Neural progenitor cell (in vitro differentiated cells): ENCODE results near the gene PLA2G4F. TPM values are rescaled to one million over a fixed set of nuclear protein-coding genes. Genes with fewer than 3 reads are reported as not detected.

Source experiments
- DNase-seq: peaks from one replicate; pipeline ENCODE4 v3.0.0-alpha.2; 2016; ENCODE audit warnings: low spot score
- H2AFZ ChIP-seq: fragments of 200-600 bp; sonication (generic); replicated peaks from 2 replicates; pipeline ENCODE4 v1.6.1; 2016; ENCODE audit warnings: antibody characterized with exemption
- H3F3A ChIP-seq: fragments of 200-600 bp; sonication (generic); 2 replicates; pipeline ENCODE4 v1.6.1; 2016; ENCODE audit warnings: antibody characterized with exemption, low read depth
- H3K27ac ChIP-seq: fragments of 200-600 bp; sonication (generic); 2 replicates; pipeline ENCODE4 v1.5.1; 2016; ENCODE audit warnings: mild to moderate bottlenecking
- H3K27me3 ChIP-seq: fragments of 200-600 bp; sonication (generic); 2 replicates; pipeline ENCODE4 v1.6.1; 2016; ENCODE audit warnings: mild to moderate bottlenecking, moderate library complexity
- H3K36me3 ChIP-seq: fragments of 200-600 bp; sonication (generic); 2 replicates; pipeline ENCODE4 v1.5.1; 2016
- H3K4me1 ChIP-seq: fragments of 200-600 bp; sonication (generic); 2 replicates; pipeline ENCODE4 v1.6.1; 2016; ENCODE audit warnings: mixed run types
- H3K4me2 ChIP-seq: fragments of 200-600 bp; sonication (generic); 2 replicates; pipeline ENCODE4 v1.6.1; 2016
- H3K4me3 ChIP-seq: fragments of 200-600 bp; sonication (generic); 2 replicates; pipeline ENCODE4 v1.5.1; 2016
- H3K79me2 ChIP-seq: fragments of 200-600 bp; sonication (generic); 2 replicates; pipeline ENCODE4 v1.6.1; 2016; ENCODE audit warnings: low read depth
- H3K9ac ChIP-seq: fragments of 200-600 bp; sonication (generic); 2 replicates; pipeline ENCODE4 v1.6.1; 2016
- H3K9me3 ChIP-seq: fragments of 200-600 bp; sonication (generic); 2 replicates; pipeline ENCODE4 v1.5.1; 2016; ENCODE audit warnings: low read depth
- H4K20me1 ChIP-seq: fragments of 200-600 bp; sonication (generic); 2 replicates; pipeline ENCODE4 v1.6.1; 2016; ENCODE audit warnings: low read depth
- H3K27ac Mint-ChIP-seq: 3 replicates; pipeline ENCODE4 v1.8.0; 2021; ENCODE audit warnings: mixed read lengths
- H3K27me3 Mint-ChIP-seq: 2 replicates; pipeline ENCODE4 v1.8.0; 2022; ENCODE audit warnings: low read depth, mild to moderate bottlenecking, inconsistent platforms, moderate library complexity, mixed read lengths; ENCODE audit not compliant: insufficient read depth
- H3K36me3 Mint-ChIP-seq: 3 replicates; pipeline ENCODE4 v1.8.0; 2021; ENCODE audit warnings: mixed read lengths
- H3K4me1 Mint-ChIP-seq: 3 replicates; pipeline ENCODE4 v1.8.0; 2021; ENCODE audit warnings: mixed read lengths
- H3K4me3 Mint-ChIP-seq: 3 replicates; pipeline ENCODE4 v1.8.0; 2021; ENCODE audit warnings: mild to moderate bottlenecking, moderate library complexity, mixed read lengths
- H3K9me3 Mint-ChIP-seq: 3 replicates; pipeline ENCODE4 v1.8.0; 2020; ENCODE audit warnings: mixed read lengths
- EZH2 ChIP-seq: fragments of 200-600 bp; sonication (generic); IDR thresholded peaks from 2 replicates; pipeline ENCODE4 v1.6.1; 2017; ENCODE audit warnings: antibody characterized with exemption, mild to moderate bottlenecking, moderate library complexity
- EZH2phosphoT487 ChIP-seq: fragments of 200-600 bp; sonication (generic); IDR thresholded peaks from 2 replicates; pipeline ENCODE4 v1.6.1; 2017; ENCODE audit warnings: antibody characterized with exemption
- total RNA-seq: library from RNA; depleted of rRNA; stranded (reverse); fragments of >200 nt; gene quantifications from 2 replicates; pipeline ENCODE4 v1.2.3, GENCODE V29; 2015; ENCODE audit warnings: low replicate concordance
- TF ChIP-seq, protein P1 (sequence below): fragments of 200-600 bp; sonication (generic); IDR thresholded peaks from 2 replicates; pipeline ENCODE4 v1.5.1; 2017; ENCODE audit warnings: antibody characterized with exemption, mild to moderate bottlenecking

PLA2G4F gene
- total RNA-seq, 1 donor from 2014 or later = not detected

DNA sequence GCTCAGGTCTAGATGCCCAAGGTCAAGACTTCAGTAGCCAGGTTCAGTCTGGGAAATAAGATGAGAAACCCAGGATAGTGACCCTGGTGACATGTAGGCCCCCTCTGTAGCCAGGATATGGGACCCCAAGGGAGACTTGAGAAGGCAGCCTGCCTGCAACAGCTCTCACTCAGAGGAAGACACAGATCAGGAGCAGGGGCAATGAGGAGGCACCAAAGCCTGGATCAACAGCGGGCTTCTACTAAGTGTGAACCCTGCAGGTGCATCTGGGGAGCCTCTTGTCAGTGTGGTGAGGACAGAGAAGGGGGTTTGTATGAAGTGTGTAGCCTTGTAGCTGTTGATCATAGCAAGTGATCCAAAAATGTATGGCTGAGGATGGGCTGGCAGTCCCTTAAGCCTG lies 25.4 kb downstream of the PLA2G4F start:
- H3K36me3 Mint-ChIP-seq = no peaks in the 10 kb centered on the region

DNA sequence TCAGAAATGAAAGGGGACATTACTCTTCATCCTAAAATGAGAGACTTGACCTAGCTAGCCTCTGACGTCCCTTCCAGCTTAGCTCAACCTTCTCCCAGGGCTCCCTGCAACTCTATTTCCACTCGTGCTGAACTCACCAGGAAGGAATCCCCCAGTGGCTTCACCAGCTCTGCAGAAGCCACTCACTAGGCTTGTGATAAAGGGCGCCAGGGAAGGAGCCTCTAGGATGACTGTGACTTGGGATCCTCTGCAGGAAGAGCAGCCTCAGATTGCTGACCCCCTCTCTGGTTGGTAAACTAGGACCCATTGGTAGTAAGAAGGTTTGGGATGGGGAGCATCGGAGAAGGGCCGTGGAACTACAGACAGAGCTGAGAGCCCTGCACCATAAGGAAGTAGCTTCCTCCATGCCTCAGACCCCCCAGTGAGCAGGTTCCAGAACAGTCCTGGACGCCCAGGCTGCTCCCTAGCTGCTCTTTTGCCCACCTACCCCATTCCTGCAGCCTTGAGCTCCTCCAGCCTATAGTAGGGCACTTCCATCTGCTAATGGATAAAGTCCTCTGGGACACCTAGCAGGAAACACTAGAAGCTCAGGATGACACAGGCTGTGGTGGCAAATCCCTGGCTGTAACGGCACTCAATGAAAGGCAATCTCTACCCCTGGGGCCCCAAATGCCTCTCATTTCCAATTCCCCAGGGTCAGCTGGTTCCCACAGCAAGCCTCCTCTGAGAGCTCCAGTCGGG lies 26.0 kb downstream of the PLA2G4F start:
- Mint-ChIP-seq H3K27me3 (peaks cover 15% of the 10 kb centered on the region), H3K9me3 (no peaks in the 10 kb centered on the region), H3K27ac (no peak overlapping the region), H3K4me1 (peaks cover 14% of the 10 kb centered on the region), H3K4me3 (no peak overlapping the region), H3K36me3 (no peaks in the 10 kb centered on the region)
- Histone ChIP-seq H3K4me1 (peaks cover 26% of the 10 kb centered on the region), H4K20me1 (no peaks in the 10 kb centered on the region), H3K4me3 (no peak overlapping the region), H3K27ac (no peak overlapping the region), H3K9ac (no peak overlapping the region), H2AFZ (no peak overlapping the region), H3F3A (peaks cover 12% of the 10 kb centered on the region), H3K79me2 (no peaks in the 10 kb centered on the region), H3K4me2 (no peak overlapping the region), H3K9me3 (no peaks in the 10 kb centered on the region), H3K27me3 (no peaks in the 10 kb centered on the region), H3K36me3 (no peaks in the 10 kb centered on the region)
- TF ChIP-seq EZH2phosphoT487 (no peak), EZH2 (no peak)
- TF ChIP-seq, protein P1, sequence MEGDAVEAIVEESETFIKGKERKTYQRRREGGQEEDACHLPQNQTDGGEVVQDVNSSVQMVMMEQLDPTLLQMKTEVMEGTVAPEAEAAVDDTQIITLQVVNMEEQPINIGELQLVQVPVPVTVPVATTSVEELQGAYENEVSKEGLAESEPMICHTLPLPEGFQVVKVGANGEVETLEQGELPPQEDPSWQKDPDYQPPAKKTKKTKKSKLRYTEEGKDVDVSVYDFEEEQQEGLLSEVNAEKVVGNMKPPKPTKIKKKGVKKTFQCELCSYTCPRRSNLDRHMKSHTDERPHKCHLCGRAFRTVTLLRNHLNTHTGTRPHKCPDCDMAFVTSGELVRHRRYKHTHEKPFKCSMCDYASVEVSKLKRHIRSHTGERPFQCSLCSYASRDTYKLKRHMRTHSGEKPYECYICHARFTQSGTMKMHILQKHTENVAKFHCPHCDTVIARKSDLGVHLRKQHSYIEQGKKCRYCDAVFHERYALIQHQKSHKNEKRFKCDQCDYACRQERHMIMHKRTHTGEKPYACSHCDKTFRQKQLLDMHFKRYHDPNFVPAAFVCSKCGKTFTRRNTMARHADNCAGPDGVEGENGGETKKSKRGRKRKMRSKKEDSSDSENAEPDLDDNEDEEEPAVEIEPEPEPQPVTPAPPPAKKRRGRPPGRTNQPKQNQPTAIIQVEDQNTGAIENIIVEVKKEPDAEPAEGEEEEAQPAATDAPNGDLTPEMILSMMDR = no peak
- no peak for DNase-seq

More for the DNA sequence above, 25.4 kb downstream of the PLA2G4F start:
- H3K27ac Mint-ChIP-seq = no peak overlapping the region
- TF ChIP-seq EZH2 (no peak), EZH2phosphoT487 (no peak)
- TF ChIP-seq, protein P1 = no peak
- Histone ChIP-seq H3K79me2 (no peaks in the 10 kb centered on the region), H3K4me1 (peaks cover 26% of the 10 kb centered on the region), H3K9ac (no peak overlapping the region), H3F3A (peaks cover 12% of the 10 kb centered on the region), H3K4me2 (peak overlapping the region; percentile 63), H3K4me3 (no peak overlapping the region), H4K20me1 (no peaks in the 10 kb centered on the region), H3K27ac (no peak overlapping the region), H3K36me3 (no peaks in the 10 kb centered on the region), H3K27me3 (no peaks in the 10 kb centered on the region), H2AFZ (no peak overlapping the region), H3K9me3 (no peaks in the 10 kb centered on the region)
- no peak overlapping the region for H3K4me3 Mint-ChIP-seq
- H3K9me3 Mint-ChIP-seq = no peaks in the 10 kb centered on the region
- peaks cover 14% of the 10 kb centered on the region for H3K4me1 Mint-ChIP-seq
- no peak for DNase-seq
- H3K27me3 Mint-ChIP-seq = peaks cover 15% of the 10 kb centered on the region

DNA sequence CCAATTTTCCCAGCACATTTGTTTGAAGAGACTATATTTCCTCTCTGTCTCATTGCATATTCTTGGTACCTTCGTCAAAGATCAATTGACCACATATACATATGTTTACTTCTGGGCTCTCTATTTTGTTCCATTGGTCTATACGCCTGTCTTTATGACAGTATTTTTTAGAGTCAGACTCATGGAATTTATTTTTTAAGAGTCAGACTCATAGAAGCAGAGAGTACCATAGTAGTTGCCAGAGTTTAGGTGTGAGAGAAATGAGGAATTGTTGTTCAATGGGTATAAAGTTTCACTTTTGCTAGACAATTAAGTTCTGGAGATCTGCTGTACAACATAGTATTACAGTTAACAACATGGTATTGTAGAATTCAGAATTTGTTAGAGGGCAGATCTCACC lies 27.1 kb downstream of the PLA2G4F start:
- Histone ChIP-seq H3K27ac (no peak overlapping the region), H3F3A (peaks cover 12% of the 10 kb centered on the region), H4K20me1 (no peaks in the 10 kb centered on the region), H3K9me3 (no peaks in the 10 kb centered on the region), H3K27me3 (no peaks in the 10 kb centered on the region), H3K9ac (no peak overlapping the region), H3K4me3 (no peak overlapping the region), H3K79me2 (no peaks in the 10 kb centered on the region), H3K4me1 (peaks cover 26% of the 10 kb centered on the region), H3K4me2 (no peak overlapping the region), H3K36me3 (no peaks in the 10 kb centered on the region), H2AFZ (no peak overlapping the region)
- Mint-ChIP-seq H3K4me3 (no peak overlapping the region), H3K4me1 (peaks cover 14% of the 10 kb centered on the region), H3K9me3 (no peaks in the 10 kb centered on the region), H3K27me3 (peaks cover 15% of the 10 kb centered on the region), H3K27ac (no peak overlapping the region), H3K36me3 (no peaks in the 10 kb centered on the region)
- TF ChIP-seq EZH2 (no peak), EZH2phosphoT487 (no peak)
- TF ChIP-seq, protein P1 = no peak
- no peak for DNase-seq
